Measurements from ENCODE around the gene CFDP1.
"Not testable (repeated sequence)": the region's sequence is repeated elsewhere in the genome, so short reads cannot be mapped to it uniquely, and the experiment has no call there.

CFDP1 gene

DNA sequence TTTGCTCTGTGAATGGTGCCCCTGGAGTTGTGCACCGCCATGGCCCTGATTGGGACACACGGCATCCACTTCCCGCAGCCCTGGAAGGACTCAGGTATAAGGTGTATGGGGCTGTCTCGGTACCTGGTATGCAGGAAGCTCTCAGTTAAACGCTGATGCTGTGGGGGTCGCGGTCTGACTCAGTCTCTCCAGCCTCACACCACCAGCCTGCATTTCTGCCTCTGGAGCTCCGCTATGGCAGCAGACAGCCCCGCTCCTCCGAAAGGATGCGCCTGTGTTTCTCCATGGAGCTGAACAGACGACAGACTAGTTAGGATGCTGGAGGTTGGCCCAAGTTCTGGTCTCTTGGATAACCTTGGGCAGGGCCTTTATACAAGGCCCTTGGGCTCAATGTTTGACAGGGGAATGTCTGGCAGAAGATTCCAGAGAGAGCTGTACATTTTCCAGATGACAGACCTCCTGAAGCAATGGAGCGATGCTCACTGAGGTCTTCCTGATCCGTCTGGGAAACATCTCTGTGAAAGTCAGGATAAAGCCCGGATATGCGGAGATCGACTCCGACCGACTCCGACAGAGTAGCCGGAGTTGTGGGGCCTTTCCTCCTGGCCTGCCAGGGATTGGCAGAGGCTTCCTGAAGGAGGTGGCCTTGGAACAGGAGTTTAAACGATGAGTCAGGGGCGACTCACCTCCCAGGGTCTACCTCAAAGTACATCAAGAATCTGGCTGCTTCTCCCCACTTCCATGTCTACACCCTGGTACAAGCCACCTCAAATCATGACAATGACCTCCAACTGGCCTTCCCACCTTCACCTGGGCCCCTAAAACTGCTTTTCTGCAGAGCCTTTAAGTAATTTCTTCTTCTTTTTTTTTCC is 160.0 kb downstream of the CFDP1 start:
- Mint-ChIP-seq H3K27ac (no peak overlapping the region), H3K4me1 (ENCODE audit: low read depth) (no peaks in the 10 kb centered on the region), H3K4me3 (no peak overlapping the region), H3K9me3 (no peaks in the 10 kb centered on the region), H3K27me3 (peaks cover 45% of the 10 kb centered on the region), H3K36me3 (ENCODE audit: low read depth) (no peaks in the 10 kb centered on the region)

DNA sequence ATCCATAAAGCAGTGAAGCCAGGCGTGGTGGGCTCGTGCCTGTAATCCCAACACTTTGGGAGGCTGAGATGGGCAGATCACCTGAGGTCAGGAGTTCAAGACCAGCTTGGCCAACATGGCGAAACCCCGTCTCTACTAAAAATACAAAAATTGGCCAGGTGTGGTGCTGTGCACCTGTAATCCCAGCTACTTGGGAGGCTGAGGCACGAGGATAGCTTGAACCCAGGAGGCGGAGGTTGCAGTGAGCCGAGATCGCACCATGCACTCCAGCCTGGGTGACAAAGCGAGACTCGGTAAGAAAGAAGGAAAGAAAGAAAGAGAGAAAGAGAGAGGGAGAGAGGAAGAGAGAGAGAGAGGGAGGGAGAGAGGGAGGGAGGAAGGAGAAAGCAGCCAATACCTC is 160.7 kb downstream of the CFDP1 start:
- peaks cover 43% of the 10 kb centered on the region for H3K27me3 Mint-ChIP-seq
- not testable (repeated sequence) for H3K27ac Mint-ChIP-seq; H3K36me3 Mint-ChIP-seq (ENCODE audit: low read depth); H3K9me3 Mint-ChIP-seq; H3K4me3 Mint-ChIP-seq; H3K4me1 Mint-ChIP-seq (ENCODE audit: low read depth)

DNA sequence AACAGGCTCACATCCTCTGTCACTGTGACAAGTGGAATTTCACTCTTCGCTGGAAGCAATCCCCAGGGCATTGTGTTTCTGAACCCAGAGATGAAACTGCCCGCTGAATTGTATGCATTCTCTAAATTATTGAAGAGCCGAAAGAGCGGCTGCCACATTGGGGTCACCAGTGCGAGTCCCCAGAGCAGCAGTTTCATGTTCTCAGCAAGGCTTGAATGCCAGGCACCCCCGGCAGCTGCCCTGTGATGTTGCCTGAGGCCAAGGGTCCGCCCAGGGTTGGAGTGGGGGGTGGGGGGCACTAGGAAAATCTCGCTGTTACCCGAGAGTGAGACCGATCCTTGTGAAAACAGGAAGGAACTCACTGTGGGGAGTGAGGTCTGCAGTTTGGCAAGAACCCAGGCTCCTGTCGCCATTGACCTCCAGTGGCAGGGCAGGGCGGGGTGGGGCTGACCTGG is 161.2 kb downstream of the CFDP1 start:
- H3K9me3 Mint-ChIP-seq, result no peaks in the 10 kb centered on the region
- H3K27me3 Mint-ChIP-seq, result peaks cover 38% of the 10 kb centered on the region
- no peak overlapping the region for H3K4me3 Mint-ChIP-seq

DNA sequence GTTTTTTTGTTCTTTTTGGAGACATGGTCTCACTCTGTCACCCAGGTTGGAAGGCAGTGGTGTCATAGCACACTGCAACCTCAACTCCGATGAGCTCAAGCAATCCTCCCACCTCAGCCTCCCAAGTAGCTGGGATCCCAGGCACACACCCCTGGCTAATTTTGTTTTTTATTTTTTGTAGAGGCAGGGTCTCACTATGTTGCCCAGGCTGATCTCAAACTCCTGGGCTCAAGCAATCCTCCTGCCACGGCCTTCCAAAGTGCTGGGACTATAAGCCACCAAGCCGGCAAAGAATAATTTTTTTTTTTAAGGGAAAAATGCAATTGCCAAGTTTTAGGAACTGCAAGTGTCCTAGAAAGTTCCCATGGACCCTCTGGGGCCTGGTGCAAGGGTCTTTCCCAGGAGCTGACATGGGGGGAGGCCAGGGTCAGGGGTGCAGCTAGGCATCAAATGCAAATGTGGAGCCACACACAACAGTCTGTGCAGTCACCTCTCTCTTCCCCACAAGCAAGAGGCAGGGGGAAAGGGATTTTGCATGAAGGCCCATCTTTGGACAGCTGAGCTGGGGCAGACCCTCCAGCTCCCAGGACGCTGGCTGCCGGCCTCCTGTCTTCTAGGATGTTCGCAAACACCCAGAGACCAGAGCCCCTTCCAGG is 161.7 kb downstream of the CFDP1 start:
- Mint-ChIP-seq H3K9me3 (no peaks in the 10 kb centered on the region), H3K4me1 (ENCODE audit: low read depth) (no peaks in the 10 kb centered on the region), H3K27me3 (peaks cover 39% of the 10 kb centered on the region), H3K4me3 (no peak overlapping the region), H3K36me3 (ENCODE audit: low read depth) (no peaks in the 10 kb centered on the region), H3K27ac (no peak overlapping the region)

More for the DNA sequence above, 161.2 kb downstream of the CFDP1 start:
- no peaks in the 10 kb centered on the region for H3K36me3 Mint-ChIP-seq (ENCODE audit: low read depth)
- no peak overlapping the region for H3K27ac Mint-ChIP-seq
- no peaks in the 10 kb centered on the region for H3K4me1 Mint-ChIP-seq (ENCODE audit: low read depth)

DNA sequence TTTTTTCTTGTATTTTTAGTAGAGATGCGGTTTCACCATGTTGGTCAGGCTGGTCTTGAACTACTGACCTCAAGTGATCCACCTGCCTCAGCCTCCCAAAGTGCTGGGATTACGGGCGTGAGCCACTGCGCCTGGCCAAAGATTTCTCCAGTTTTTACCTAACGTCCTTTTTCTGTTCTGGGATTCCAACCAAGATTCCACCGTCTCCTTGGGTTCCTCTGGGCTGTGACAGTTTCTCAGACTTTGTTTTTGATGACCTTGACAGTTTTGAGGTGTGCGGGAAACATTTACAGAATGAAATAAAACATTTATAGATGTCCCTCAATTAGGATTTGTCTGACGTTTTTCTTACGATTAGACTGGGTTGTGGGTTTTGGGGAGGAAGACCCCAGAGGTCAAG is 163.9 kb downstream of the CFDP1 start:
- not testable (repeated sequence) for H3K4me1 Mint-ChIP-seq (ENCODE audit: low read depth); H3K27ac Mint-ChIP-seq; H3K4me3 Mint-ChIP-seq; H3K9me3 Mint-ChIP-seq; H3K36me3 Mint-ChIP-seq (ENCODE audit: low read depth)
- peaks cover 43% of the 10 kb centered on the region for H3K27me3 Mint-ChIP-seq

DNA sequence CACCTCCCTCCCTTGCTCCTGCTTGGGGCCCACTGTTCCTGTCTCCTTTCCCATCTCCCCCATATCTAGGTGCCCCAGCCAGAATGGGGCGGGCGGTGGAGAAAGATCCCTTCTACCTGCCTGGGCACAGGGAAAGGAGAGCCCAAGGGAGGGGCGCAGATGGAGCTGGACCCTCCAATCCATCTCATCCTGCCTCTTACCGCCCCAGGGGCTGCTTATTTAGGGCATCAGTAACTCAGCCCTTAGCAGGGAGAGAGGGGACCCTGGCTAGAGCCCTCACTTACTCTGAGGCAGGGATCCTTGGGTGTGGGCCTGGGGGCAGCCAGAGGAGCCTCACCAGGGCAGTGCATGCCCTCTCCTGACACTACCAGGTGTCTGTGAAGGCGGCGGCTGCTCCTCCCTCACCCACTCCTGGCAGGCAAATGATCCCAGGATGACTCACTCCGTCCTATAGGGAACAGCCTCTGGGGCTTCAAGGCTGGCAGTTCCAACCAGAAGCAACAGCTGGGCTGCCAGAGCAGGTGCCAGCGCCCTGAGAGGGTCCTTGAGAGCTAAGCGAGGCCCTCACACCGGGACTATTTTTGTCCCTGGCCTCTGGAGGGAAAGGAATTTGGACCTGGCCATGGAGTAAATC is 165.6 kb downstream of the CFDP1 start:
- no peaks in the 10 kb centered on the region for H3K9me3 Mint-ChIP-seq
- no peak overlapping the region for H3K27ac Mint-ChIP-seq
- H3K27me3 Mint-ChIP-seq, result peaks cover 41% of the 10 kb centered on the region
- H3K36me3 Mint-ChIP-seq (ENCODE audit: low read depth), result no peaks in the 10 kb centered on the region
- H3K4me3 Mint-ChIP-seq, result no peak overlapping the region
- H3K4me1 Mint-ChIP-seq (ENCODE audit: low read depth), result peaks cover 9% of the 10 kb centered on the region

- Mint-ChIP-seq H3K27ac (no peak overlapping the region), H3K9me3 (no peaks in the 10 kb centered on the region), H3K4me3 (peak overlapping the region; percentile 12), H3K4me1 (ENCODE audit: low read depth) (peaks cover 9% of the 10 kb centered on the region), H3K27me3 (peaks cover 45% of the 10 kb centered on the region), H3K36me3 (ENCODE audit: low read depth) (no peaks in the 10 kb centered on the region)
Observed at GRCh38 chr16:75266738-75267630, 166.3 kb downstream of the CFDP1 start.

DNA sequence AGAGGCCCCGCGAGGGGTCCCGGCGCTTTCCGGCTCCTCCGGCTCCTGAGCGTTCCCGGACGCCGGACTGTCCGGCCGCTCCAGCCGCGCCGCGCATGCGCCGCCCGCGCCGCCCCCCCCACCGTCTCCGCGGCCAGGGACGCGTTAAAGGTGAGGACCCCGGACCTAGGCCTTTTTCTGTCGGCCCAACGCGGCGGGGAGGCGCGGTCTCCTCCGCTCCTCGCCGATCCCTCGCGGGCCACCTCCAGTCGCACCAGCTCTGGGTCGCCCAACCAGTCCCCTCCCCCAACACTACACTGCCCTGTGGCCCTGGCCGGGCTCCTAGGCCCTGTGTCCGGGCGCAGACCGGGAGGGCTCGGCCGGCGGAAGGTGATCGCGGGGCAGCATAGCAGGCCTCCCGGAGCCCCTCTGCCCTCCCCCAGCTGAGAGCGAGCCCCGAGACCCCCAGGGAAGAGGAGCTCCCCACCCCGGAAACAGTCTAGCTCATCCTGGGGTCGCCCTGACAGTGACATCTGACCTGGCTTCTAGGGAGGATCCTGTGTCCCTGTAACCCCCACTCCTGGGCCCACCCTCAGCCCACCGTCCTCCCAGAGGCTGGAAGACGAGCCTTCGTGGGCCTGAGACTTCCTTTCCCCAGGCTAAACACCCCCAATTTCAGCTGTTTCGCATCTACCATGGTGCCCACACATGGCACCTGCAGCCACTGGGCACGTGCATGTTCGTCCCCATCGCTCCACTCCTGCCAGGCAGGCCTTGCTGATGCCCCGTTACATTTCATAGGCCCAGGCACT is 167.2 kb downstream of the CFDP1 start:
- Mint-ChIP-seq H3K27me3 (peaks cover 45% of the 10 kb centered on the region), H3K4me1 (ENCODE audit: low read depth) (peaks cover 9% of the 10 kb centered on the region), H3K36me3 (ENCODE audit: low read depth) (no peaks in the 10 kb centered on the region), H3K9me3 (no peaks in the 10 kb centered on the region), H3K27ac (no peak overlapping the region), H3K4me3 (peak overlapping the region; percentile 12)

DNA sequence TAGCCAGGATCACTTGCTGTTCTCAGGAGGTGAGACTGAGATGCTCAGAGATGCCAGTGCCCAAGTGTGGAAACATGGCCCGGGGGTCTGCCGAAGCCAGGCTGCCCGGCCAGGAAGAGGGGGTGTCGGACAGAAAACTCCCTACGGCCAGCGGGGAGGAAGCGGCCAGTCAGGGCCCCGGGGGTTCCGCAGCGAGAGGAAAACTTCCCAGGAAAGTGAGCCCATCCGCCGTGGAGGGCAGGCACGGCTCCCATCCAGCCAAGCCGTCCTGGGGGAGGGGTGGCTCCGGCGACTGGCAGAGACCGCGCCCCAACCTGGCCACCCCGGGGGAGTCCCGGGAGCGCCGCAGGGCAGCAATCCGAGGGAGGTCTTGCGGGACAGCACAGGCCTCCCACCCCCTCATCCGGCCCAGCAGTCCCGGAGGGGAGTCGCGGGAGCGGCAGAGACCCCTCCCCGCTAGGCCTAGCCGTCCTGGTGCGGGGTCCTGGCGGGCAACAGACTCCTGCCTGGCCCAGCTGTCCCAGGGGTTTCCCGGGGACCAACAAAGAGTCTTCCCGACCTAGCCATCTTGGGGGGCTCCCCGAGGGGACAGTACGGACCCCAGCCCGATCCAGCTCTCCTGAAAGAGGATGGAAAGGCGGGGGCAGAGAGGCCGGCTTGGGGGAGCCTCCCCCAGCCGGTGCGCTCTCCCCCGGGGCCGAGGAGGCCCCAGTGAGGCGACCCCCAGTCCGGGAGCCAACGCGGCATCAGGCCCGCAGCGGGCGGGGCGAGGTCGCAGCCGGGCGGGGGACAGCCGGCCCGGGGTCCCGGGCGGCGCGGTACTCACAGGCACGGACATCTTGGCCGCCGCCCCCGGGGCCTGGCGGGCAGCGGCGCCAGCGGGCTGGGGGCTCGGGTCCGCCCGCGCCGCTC is 168.0 kb downstream of the CFDP1 start:
- H3K9me3 Mint-ChIP-seq, result no peaks in the 10 kb centered on the region
- H3K27ac Mint-ChIP-seq, result no peak overlapping the region
- H3K4me3 Mint-ChIP-seq, result peak overlapping the region; percentile 63
- H3K4me1 Mint-ChIP-seq (ENCODE audit: low read depth), result peaks cover 9% of the 10 kb centered on the region
- H3K27me3 Mint-ChIP-seq, result peaks cover 51% of the 10 kb centered on the region
- no peaks in the 10 kb centered on the region for H3K36me3 Mint-ChIP-seq (ENCODE audit: low read depth)

GRCh38 chr16:75264457-75264998 is 168.8 kb downstream of the CFDP1 start:
- Mint-ChIP-seq H3K36me3 (ENCODE audit: low read depth) (no peaks in the 10 kb centered on the region), H3K4me3 (peak overlapping the region; percentile 63), H3K9me3 (no peaks in the 10 kb centered on the region), H3K27ac (no peak overlapping the region), H3K27me3 (peaks cover 51% of the 10 kb centered on the region), H3K4me1 (ENCODE audit: low read depth) (peaks cover 9% of the 10 kb centered on the region)

- Mint-ChIP-seq H3K4me1 (ENCODE audit: low read depth) (peaks cover 9% of the 10 kb centered on the region), H3K27me3 (peaks cover 52% of the 10 kb centered on the region), H3K9me3 (no peaks in the 10 kb centered on the region), H3K27ac (no peak overlapping the region), H3K36me3 (ENCODE audit: low read depth) (no peaks in the 10 kb centered on the region), H3K4me3 (peak overlapping the region; percentile 63)
Observed at GRCh38 chr16:75263963-75264445, 169.3 kb downstream of the CFDP1 start.

GRCh38 chr16:75263291-75263962 is 169.9 kb downstream of the CFDP1 start:
- no peak overlapping the region for H3K27ac Mint-ChIP-seq
- no peaks in the 10 kb centered on the region for H3K36me3 Mint-ChIP-seq (ENCODE audit: low read depth)
- H3K9me3 Mint-ChIP-seq, result no peaks in the 10 kb centered on the region
- peaks cover 53% of the 10 kb centered on the region for H3K27me3 Mint-ChIP-seq
- H3K4me3 Mint-ChIP-seq, result no peak overlapping the region
- peaks cover 9% of the 10 kb centered on the region for H3K4me1 Mint-ChIP-seq (ENCODE audit: low read depth)

Data from stimulated activated naive CD8-positive, alpha-beta T cell treated with anti-CD3 and anti-CD28 coated beads, Interleukin-15, Interleukin-2, amounts not matched to agents 100 ng/mL and 50 ng/mL, for 24 hours (primary cell).